Small intestine (tissue), 7 donors: ENCODE measurements around the gene FAM8A1. TPM values are rescaled to one million over a fixed set of nuclear protein-coding genes. Genes with fewer than 3 reads are reported as not detected.
A peak's percentile ranks its signal among the peaks of the same experiment; 100 is the strongest.

Source experiments
- DNase-seq, 2 donors: peaks; one replicate each; pipeline versions ENCODE4 v3.0.0 to v3.0.0-alpha.2; 2013
- FAIRE-seq: peaks from 2 replicates; lab custom pipeline; 2012; peaks lifted over from hg19 to GRCh38; lab: Jason Lieb, UNC
- H3K27ac ChIP-seq, 3 donors: one replicate each; pipeline ENCODE4 v1.5.1; 2013; ENCODE audit warnings: low read length in 2 of 3, mild to moderate bottlenecking in 2 of 3, control low read depth in 1 of 3, inconsistent platforms in 1 of 3, low read depth in 1 of 3, moderate library complexity in 1 of 3
- H3K27me3 ChIP-seq, 3 donors: one replicate each; pipeline ENCODE4 v1.6.1; 2013; ENCODE audit warnings: low read length in 3 of 3, inconsistent platforms in 1 of 3; ENCODE audit not compliant: control insufficient read depth in 3 of 3, insufficient read depth in 3 of 3
- H3K36me3 ChIP-seq, 3 donors: one replicate each; pipeline ENCODE4 v1.6.1; 2013; ENCODE audit warnings: low read length in 3 of 3, inconsistent platforms in 1 of 3, low read depth in 1 of 3, mild to moderate bottlenecking in 1 of 3, moderate library complexity in 1 of 3; ENCODE audit not compliant: control insufficient read depth in 3 of 3, insufficient read depth in 2 of 3
- H3K4me1 ChIP-seq, 3 donors: one replicate each; pipeline ENCODE4 v1.6.1; 2013; ENCODE audit warnings: low read length in 2 of 3, inconsistent platforms in 1 of 3, low read depth in 1 of 3, mild to moderate bottlenecking in 1 of 3, moderate library complexity in 1 of 3; ENCODE audit not compliant: control insufficient read depth in 3 of 3, insufficient read depth in 2 of 3
- H3K4me3 ChIP-seq, 3 donors: one replicate each; pipeline ENCODE4 v1.5.1; 2013; ENCODE audit warnings: low read length in 3 of 3, control low read depth in 1 of 3, inconsistent platforms in 1 of 3, low read depth in 1 of 3, mild to moderate bottlenecking in 1 of 3, moderate library complexity in 1 of 3
- H3K9me3 ChIP-seq, 2 donors: one replicate each; pipeline ENCODE4 v1.6.1; 2013; ENCODE audit warnings: low read depth in 1 of 2, low read length in 1 of 2; ENCODE audit not compliant: control insufficient read depth in 2 of 2, insufficient read depth in 1 of 2
- WGBS, 3 donors: extraction: QIAGEN DNeasy Blood & Tissue Kit; methylation state at CpG; one replicate each; pipeline ENCODE4 v1.1.7; 2013; 5-methylcytosine and 5-hydroxymethylcytosine counted together
- polyA plus RNA-seq, 4 donors: library from polyadenylated mRNA; stranded (reverse) in 3 of 4; unstranded in 1 of 4; fragments of 200-250 nt in 3 of 4; fragments of 120-200 nt in 1 of 4; gene quantifications; one replicate each; pipeline versions ENCODE4 v1.2.1 to v1.2.3, GENCODE V29; 2013
- donor health status: healthy with polysubstance abuse.
- donor health status: control.
- donor health status: control.
- donor health status: Bipolar disorder and iron deficiency.
- donor health status: healthy.

Gene FAM8A1
- polyA plus RNA-seq, 4 donors, result 5.1 to 33.1 (median 9.1) TPM

DNA sequence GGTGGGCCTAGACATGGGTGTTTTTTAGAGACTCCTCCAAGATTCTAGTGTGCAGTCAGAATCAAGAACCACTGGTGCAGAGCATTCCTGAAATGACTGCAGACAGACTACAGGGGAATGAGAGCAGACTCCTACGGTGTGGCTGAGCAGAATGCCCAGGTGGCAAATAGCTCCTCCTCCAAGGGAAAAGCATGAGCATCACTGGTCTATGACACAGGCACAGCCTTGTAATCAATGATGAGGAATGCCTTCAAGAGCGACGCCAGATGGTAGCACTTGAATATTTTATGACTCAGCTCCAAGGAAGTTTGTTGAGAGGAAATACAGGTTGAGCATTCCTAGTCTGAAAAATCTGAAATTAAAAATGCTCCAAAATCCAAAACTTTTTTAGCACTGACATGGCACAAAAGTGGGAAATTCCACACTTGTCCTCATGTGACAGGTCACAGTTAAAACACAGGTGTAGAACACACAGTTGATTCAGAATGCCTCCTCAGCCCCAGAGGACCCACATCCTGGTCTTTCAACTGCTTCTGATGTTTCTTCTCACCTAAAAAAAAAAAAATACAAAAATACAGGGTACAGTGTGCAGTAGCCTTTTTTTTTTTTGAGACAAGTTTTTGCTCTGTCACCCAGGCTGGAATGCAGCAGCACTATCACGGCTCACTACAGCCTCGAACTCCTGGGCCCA lies 10.6 kb upstream of the FAM8A1 start:
- H3K36me3 ChIP-seq, result no peaks in the 10 kb centered on the region
- H3K27ac ChIP-seq, result no peak overlapping the region
- no peaks in the 10 kb centered on the region for H3K27me3 ChIP-seq
- WGBS, 3 donors, result 42 to 61% (median 51%) methylated on average over 5 of the region's 5 CpGs
- DNase-seq (peak; percentile 74 to 83), FAIRE-seq (no peak)
- no peak overlapping the region for H3K4me3 ChIP-seq
- H3K9me3 ChIP-seq, result no peaks in the 10 kb centered on the region
- no peaks in the 10 kb centered on the region for H3K4me1 ChIP-seq

DNA sequence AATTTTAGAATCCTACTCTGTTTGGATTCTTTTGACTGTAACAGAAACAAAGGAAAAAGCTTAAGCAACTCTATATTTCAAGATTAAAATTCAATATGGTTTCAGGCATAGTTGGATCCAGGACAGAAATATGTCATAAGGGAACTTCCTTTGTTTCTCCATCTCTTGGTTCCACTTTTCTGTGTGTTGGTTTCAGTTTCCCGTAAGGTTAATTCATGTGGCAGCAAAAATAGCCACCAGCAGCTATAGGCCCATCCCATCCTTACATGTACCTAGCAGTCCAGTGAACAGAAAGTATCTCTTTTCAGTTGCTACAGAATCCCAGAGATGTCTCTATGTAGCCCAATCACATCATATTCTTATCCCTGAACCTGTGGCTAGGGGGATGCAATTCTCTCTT lies 8.8 kb upstream of the FAM8A1 start:
- Histone ChIP-seq H3K27me3 (no peaks in the 10 kb centered on the region), H3K27ac (peak overlapping the region in 1 of 3 donors; percentile 44), H3K36me3 (no peaks in the 10 kb centered on the region), H3K9me3 (no peaks in the 10 kb centered on the region), H3K4me1 (no peaks in the 10 kb centered on the region), H3K4me3 (no peak overlapping the region)
- no peak for FAIRE-seq
- 60 to 78% (median 74%) methylated on average over 1 of the region's 1 CpG for WGBS, 3 donors
- DNase-seq, result no peak

GRCh38 chr6:17593246-17593645 lies 6.9 kb upstream of the FAM8A1 start:
- FAIRE-seq, result no peak
- Histone ChIP-seq H3K27ac (no peak overlapping the region), H3K27me3 (no peaks in the 10 kb centered on the region), H3K9me3 (peaks cover 0 to 3% of the 10 kb centered on the region in 2 donors), H3K4me1 (no peaks in the 10 kb centered on the region), H3K4me3 (no peak overlapping the region), H3K36me3 (no peaks in the 10 kb centered on the region)
- DNase-seq, result no peak

- H3K9me3 ChIP-seq, result peaks cover 0 to 3% of the 10 kb centered on the region in 2 donors
- FAIRE-seq (no peak), DNase-seq (no peak)
- H3K4me1 ChIP-seq, result no peaks in the 10 kb centered on the region
- WGBS, 3 donors, result 91 to 94% (median 94%) methylated on average over 3 of the region's 3 CpGs
- H3K27ac ChIP-seq, result no peak overlapping the region
- H3K36me3 ChIP-seq, result no peaks in the 10 kb centered on the region
- H3K4me3 ChIP-seq, result no peak overlapping the region
- no peaks in the 10 kb centered on the region for H3K27me3 ChIP-seq
These were observed 4.0 kb upstream of the FAM8A1 start for GRCh38 chr6:17596085-17596484.

GRCh38 chr6:17600527-17601385 lies 654 bp downstream of the FAM8A1 start:
- Histone ChIP-seq H3K4me3 (peak overlapping the region; percentile 74 to 94 (median 79)), H3K36me3 (peaks cover under 1 to 12% (median 4%) of the 10 kb centered on the region in 3 donors), H3K4me1 (peaks cover 2 to 4% (median 3%) of the 10 kb centered on the region in 3 donors), H3K27ac (peak overlapping the region; percentile 70 to 97 (median 90)), H3K27me3 (no peaks in the 10 kb centered on the region), H3K9me3 (peaks cover 0 to 3% of the 10 kb centered on the region in 2 donors)
- peak; percentile 45 to 81 for DNase-seq
- 0 to 1% (median 0%) methylated on average over 63 to 77 of the region's 77 CpGs for WGBS, 3 donors
- no peak for FAIRE-seq

GRCh38 chr6:17601386-17601703 lies 1.2 kb downstream of the FAM8A1 start:
- Histone ChIP-seq H3K4me3 (peak overlapping the region in 2 of 3 donors; percentile 74 to 79), H3K4me1 (peaks cover 2 to 4% (median 3%) of the 10 kb centered on the region in 3 donors), H3K27me3 (no peaks in the 10 kb centered on the region), H3K36me3 (peaks cover 2 to 13% (median 4%) of the 10 kb centered on the region in 3 donors), H3K27ac (peak overlapping the region; percentile 70 to 97 (median 90)), H3K9me3 (peaks cover 0 to 3% of the 10 kb centered on the region in 2 donors)
- FAIRE-seq (no peak), DNase-seq (peak in 1 of 2 donors; percentile 44)
- WGBS, 3 donors, result 3 to 16% (median 7%) methylated on average over 5 of the region's 5 CpGs

GRCh38 chr6:17602888-17603287 lies 2.8 kb downstream of the FAM8A1 start:
- no peak for FAIRE-seq

GRCh38 chr6:17606606-17607005 lies 6.5 kb downstream of the FAM8A1 start:
- H3K36me3 ChIP-seq, result peaks cover 4 to 17% (median 6%) of the 10 kb centered on the region in 3 donors
- 90 to 95% (median 92%) methylated on average over 4 of the region's 4 CpGs for WGBS, 3 donors

More at GRCh38 chr6:17602888-17603287, 2.8 kb downstream of the FAM8A1 start:
- WGBS, 3 donors, result 0 to 16% (median 7%) methylated on average over 1 of the region's 1 CpG
- Histone ChIP-seq H3K4me1 (peaks cover 2 to 4% (median 3%) of the 10 kb centered on the region in 3 donors), H3K36me3 (peaks cover 4 to 17% (median 6%) of the 10 kb centered on the region in 3 donors), H3K4me3 (no peak overlapping the region), H3K27me3 (no peaks in the 10 kb centered on the region), H3K9me3 (no peaks in the 10 kb centered on the region), H3K27ac (no peak overlapping the region)
- DNase-seq, result peak in 1 of 2 donors; percentile 40

More at GRCh38 chr6:17606606-17607005, 6.5 kb downstream of the FAM8A1 start:
- DNase-seq (no peak), FAIRE-seq (no peak)
- Histone ChIP-seq H3K4me1 (peaks cover 2 to 12% (median 4%) of the 10 kb centered on the region in 3 donors), H3K27me3 (no peaks in the 10 kb centered on the region), H3K9me3 (no peaks in the 10 kb centered on the region), H3K27ac (no peak overlapping the region), H3K4me3 (no peak overlapping the region)
